GM19328 (cell line): ENCODE data around the gene MECP2.

ENCODE experiments used
- ATAC-seq: cut with Tn5 transposase; IDR thresholded peaks from one replicate; pipeline ENCODE4 v1.9.1; 2021; ENCODE audit warnings: mild to moderate bottlenecking, moderate library complexity; ENCODE audit not compliant: unreplicated experiment

Gene MECP2

GRCh38 chrX:153972368-153973126 lies 125.0 kb downstream of the MECP2 start, which contains the start of gene TMEM187:
Gene TMEM187, plus strand, starts transcription at chrX:153972754. Its CDS starts 9,309 bp downstream, at chrX:153982063.
- peak; percentile 41 for ATAC-seq
